Activated naive CD8-positive, alpha-beta T cell treated with anti-CD3 and anti-CD28 coated beads, Interleukin-2, amount 50 U/mL, for 16 hours (primary cell): ENCODE data around the gene PCLO.
"Not testable (repeated sequence)": the region's sequence is repeated elsewhere in the genome, so short reads cannot be mapped to it uniquely, and the experiment has no call there.

Source experiments
- DNase-seq: peaks from one replicate; pipeline ENCODE4 v3.0.0-alpha.2; 2020; ENCODE audit warnings: low read depth, low spot score

Gene PCLO

GRCh38 chr7:82740246-82740848, 422.3 kb downstream of the PCLO start:
- no peak for DNase-seq

GRCh38 chr7:82736633-82737032, 426.1 kb downstream of the PCLO start:
- no peak for DNase-seq

GRCh38 chr7:82732677-82733076, 430.0 kb downstream of the PCLO start:
- DNase-seq = no peak

GRCh38 chr7:82729172-82730030, 433.3 kb downstream of the PCLO start:
- DNase-seq = no peak

GRCh38 chr7:82726038-82726800, 436.5 kb downstream of the PCLO start:
- no peak for DNase-seq

GRCh38 chr7:82723411-82723810, 439.3 kb downstream of the PCLO start:
- no peak for DNase-seq

GRCh38 chr7:82722946-82723345, 439.7 kb downstream of the PCLO start:
- no peak for DNase-seq

- no peak for DNase-seq
Observed at GRCh38 chr7:82715344-82715743, 447.3 kb downstream of the PCLO start.

- no peak for DNase-seq
Observed at GRCh38 chr7:82714883-82715282, 447.8 kb downstream of the PCLO start.

GRCh38 chr7:82713506-82713905, 449.2 kb downstream of the PCLO start:
- no peak for DNase-seq

- not testable (repeated sequence) for DNase-seq
Observed at GRCh38 chr7:82706344-82706743, 456.3 kb downstream of the PCLO start.

GRCh38 chr7:82705517-82706260, 457.0 kb downstream of the PCLO start:
- no peak for DNase-seq

GRCh38 chr7:82704121-82704520, 458.6 kb downstream of the PCLO start:
- no peak for DNase-seq
